BE2C (cell line): ENCODE data around the gene VPS51.

Experiments
- DNase-seq: peaks from one replicate; pipeline ENCODE4 v3.0.0-alpha.2; 2020
- H3K27me3 ChIP-seq: fragments of 250-450 bp; sonication (Bioruptor Pico); 2 replicates; pipeline ENCODE4 v1.5.1; 2020; ENCODE audit warnings: mild to moderate bottlenecking
- H3K36me3 ChIP-seq: fragments of 250-450 bp; sonication (Bioruptor Pico); 2 replicates; pipeline ENCODE4 v1.5.1; 2020; ENCODE audit warnings: mild to moderate bottlenecking
- H3K4me1 ChIP-seq: fragments of 250-450 bp; sonication (Bioruptor Pico); 2 replicates; pipeline ENCODE4 v1.5.1; 2020
- H3K4me3 ChIP-seq: 2 replicates; pipeline ENCODE4 v1.5.1; 2011; ENCODE audit warnings: low read depth, low read length
- H3K9me3 ChIP-seq: fragments of 250-450 bp; sonication (Bioruptor Pico); 2 replicates; pipeline ENCODE4 v1.5.1; 2020
- CTCF ChIP-seq: IDR thresholded peaks from 2 replicates; pipeline ENCODE4 v1.5.1; 2012; ENCODE audit warnings: mild to moderate bottlenecking, low read depth, low read length

The VPS51 gene

GRCh38 chr11:65086809-65087208 lies 9.2 kb upstream of the VPS51 start:
- Histone ChIP-seq H3K9me3 (no peaks in the 10 kb centered on the region), H3K4me3 (no peak overlapping the region), H3K4me1 (no peaks in the 10 kb centered on the region), H3K36me3 (no peaks in the 10 kb centered on the region), H3K27me3 (no peaks in the 10 kb centered on the region)
- no peak for TF ChIP-seq CTCF
- DNase-seq = no peak

GRCh38 chr11:65087216-65087615 lies 8.8 kb upstream of the VPS51 start:
- Histone ChIP-seq H3K9me3 (no peaks in the 10 kb centered on the region), H3K27me3 (no peaks in the 10 kb centered on the region), H3K36me3 (no peaks in the 10 kb centered on the region), H3K4me1 (no peaks in the 10 kb centered on the region), H3K4me3 (no peak overlapping the region)
- DNase-seq = no peak
- no peak for TF ChIP-seq CTCF

GRCh38 chr11:65087827-65088226 lies 8.2 kb upstream of the VPS51 start:
- no peak for TF ChIP-seq CTCF
- H3K4me1 ChIP-seq = no peaks in the 10 kb centered on the region
- H3K27me3 ChIP-seq = no peaks in the 10 kb centered on the region
- H3K4me3 ChIP-seq = no peak overlapping the region
- no peaks in the 10 kb centered on the region for H3K9me3 ChIP-seq
- DNase-seq = no peak
- no peaks in the 10 kb centered on the region for H3K36me3 ChIP-seq

- Histone ChIP-seq H3K9me3 (no peaks in the 10 kb centered on the region), H3K4me1 (no peaks in the 10 kb centered on the region), H3K4me3 (no peak overlapping the region), H3K36me3 (no peaks in the 10 kb centered on the region), H3K27me3 (no peaks in the 10 kb centered on the region)
- TF ChIP-seq CTCF = no peak
- DNase-seq = no peak
Observed at GRCh38 chr11:65089621-65090020, 6.4 kb upstream of the VPS51 start.

GRCh38 chr11:65090628-65091027 lies 5.4 kb upstream of the VPS51 start:
- no peak for DNase-seq
- no peak for TF ChIP-seq CTCF
- Histone ChIP-seq H3K27me3 (no peaks in the 10 kb centered on the region), H3K36me3 (no peaks in the 10 kb centered on the region), H3K4me3 (no peak overlapping the region), H3K4me1 (no peaks in the 10 kb centered on the region), H3K9me3 (no peaks in the 10 kb centered on the region)

GRCh38 chr11:65095427-65095826 lies 587 bp upstream of the VPS51 start:
- no peak for DNase-seq
- H3K4me1 ChIP-seq = no peaks in the 10 kb centered on the region
- TF ChIP-seq CTCF = no peak
- no peaks in the 10 kb centered on the region for H3K9me3 ChIP-seq
- H3K27me3 ChIP-seq = no peaks in the 10 kb centered on the region
- H3K4me3 ChIP-seq = no peak overlapping the region; the same call in 1 of the 2 replicates
- H3K36me3 ChIP-seq = no peaks in the 10 kb centered on the region
